HCT116 (cell line): ENCODE data around the gene KCNC3.

Source experiments
- CTCF ChIP-seq, 3 experiments: fragments of 200-600 bp in 1 of 3; sonication (generic) in 1 of 3; IDR thresholded peaks in 2 of 3; conservative IDR thresholded peaks in 1 of 3; 2 replicates each; pipeline ENCODE4 v1.5.1; 2012 to 2017; ENCODE audit warnings: low read depth in 2 of 3, low read length in 2 of 3, antibody characterized with exemption in 1 of 3, borderline replicate concordance in 1 of 3, control low read depth in 1 of 3, mild to moderate bottlenecking in 1 of 3, mixed read lengths in 1 of 3, mixed run types in 1 of 3, moderate library complexity in 1 of 3; ENCODE audit not compliant: insufficient read depth in 1 of 3
- EZH2 ChIP-seq: fragments of 200-600 bp; sonication (generic); IDR thresholded peaks from 2 replicates; pipeline ENCODE4 v1.6.1; 2017; ENCODE audit warnings: antibody characterized with exemption, mixed run types
- SP1 ChIP-seq: IDR thresholded peaks from 2 replicates; pipeline ENCODE4 v1.6.1; 2012; ENCODE audit warnings: low read depth
- YY1 ChIP-seq: IDR thresholded peaks from 2 replicates; pipeline ENCODE4 v1.6.1; 2011; ENCODE audit warnings: low read length, low read depth, moderate library complexity, mild to moderate bottlenecking; ENCODE audit not compliant: insufficient replicate concordance; ENCODE audit errors: extremely low read depth
- ZFX ChIP-seq: fragments of 450-650 bp; IDR thresholded peaks from 2 replicates; pipeline ENCODE4 v1.6.1; 2017

- TF ChIP-seq ZFX (no peak), YY1 (no peak), CTCF (IDR thresholded peaks at IDR 0.05 in 2 of 3, conservative IDR thresholded peaks at IDR 0.05 in 1 of 3; ENCODE audit: borderline replicate concordance in 1 of 3, insufficient read depth in 1 of 3, low read depth in 2 of 3, low read length in 2 of 3) (no peak), SP1 (no peak), EZH2 (no peak)
Observed at GRCh38 chr19:50331221-50331993, 2.2 kb upstream of the KCNC3 start.
